Stimulated activated CD8-positive, alpha-beta memory T cell treated with anti-CD3 and anti-CD28 coated beads, Interleukin-12 subunit alpha, Interleukin-12 subunit beta, amount 100 ng/mL, for 4 hours (primary cell): ENCODE data around the gene PXDN.

Experiments used
- DNase-seq: peaks from one replicate; pipeline ENCODE4 v3.0.0-alpha.2; 2020; ENCODE audit warnings: low read depth

Gene PXDN

GRCh38 chr2:1598041-1598710 is 146.1 kb downstream of the PXDN start:
- DNase-seq = no peak

- DNase-seq = no peak
These were observed 149.0 kb downstream of the PXDN start for GRCh38 chr2:1595274-1595673.

- no peak for DNase-seq
These were observed 149.7 kb downstream of the PXDN start for GRCh38 chr2:1594373-1595171.

- DNase-seq = no peak
These were observed 150.3 kb downstream of the PXDN start for GRCh38 chr2:1594123-1594372.

- no peak for DNase-seq
These were observed 150.8 kb downstream of the PXDN start for GRCh38 chr2:1593371-1594122.

- no peak for DNase-seq
These were observed 152.1 kb downstream of the PXDN start for GRCh38 chr2:1591978-1592907.

- DNase-seq = no peak
These were observed 152.9 kb downstream of the PXDN start for GRCh38 chr2:1591461-1591770.

- DNase-seq = no peak
These were observed 153.5 kb downstream of the PXDN start for GRCh38 chr2:1590596-1591460.

GRCh38 chr2:1588978-1589621 is 155.2 kb downstream of the PXDN start:
- no peak for DNase-seq

- DNase-seq = no peak
These were observed 156.0 kb downstream of the PXDN start for GRCh38 chr2:1588051-1588977.

- DNase-seq = no peak
These were observed 157.1 kb downstream of the PXDN start for GRCh38 chr2:1586923-1587840.

GRCh38 chr2:1586251-1586922 is 157.9 kb downstream of the PXDN start:
- no peak for DNase-seq

GRCh38 chr2:1585635-1586034 is 158.7 kb downstream of the PXDN start:
- no peak for DNase-seq

- DNase-seq = no peak
These were observed 159.4 kb downstream of the PXDN start for GRCh38 chr2:1584691-1585485.

GRCh38 chr2:1584051-1584531 is 160.2 kb downstream of the PXDN start:
- no peak for DNase-seq

- no peak for DNase-seq
These were observed 161.4 kb downstream of the PXDN start for GRCh38 chr2:1582891-1583341.
